Ectodermal cell (in vitro differentiated cells): Measurements from ENCODE around the gene DAP.

Experiments
- H3K27ac ChIP-seq: 2 replicates; pipeline ENCODE4 v1.7.0; 2013; ENCODE audit warnings: mild to moderate bottlenecking, low read depth, low read length; ENCODE audit not compliant: insufficient read depth, poor library complexity, severe bottlenecking
- H3K27me3 ChIP-seq: 2 replicates; pipeline ENCODE4 v1.7.0; 2013; ENCODE audit warnings: mild to moderate bottlenecking, low read length; ENCODE audit not compliant: insufficient read depth, control insufficient read depth, poor library complexity, severe bottlenecking
- H3K36me3 ChIP-seq: one replicate; pipeline ENCODE4 v1.7.0; 2013; ENCODE audit warnings: low read length; ENCODE audit not compliant: control insufficient read depth, insufficient read depth
- H3K4me1 ChIP-seq: one replicate; pipeline ENCODE4 v1.7.0; 2013; ENCODE audit warnings: low read length; ENCODE audit not compliant: control insufficient read depth, insufficient read depth
- H3K4me3 ChIP-seq: 2 replicates; pipeline ENCODE4 v1.7.0; 2013; ENCODE audit warnings: low read depth, low read length, control low read depth; ENCODE audit not compliant: insufficient read depth
- H3K9me3 ChIP-seq: 2 replicates; pipeline ENCODE4 v1.7.0; 2013; ENCODE audit warnings: mild to moderate bottlenecking, low read length, moderate library complexity; ENCODE audit not compliant: control insufficient read depth
- WGBS, 2 experiments: methylation state at CpG; one replicate each; pipeline ENCODE4 v1.1.7; 2013; ENCODE audit warnings: missing lambda C conversion rate in 2 of 2; 5-methylcytosine and 5-hydroxymethylcytosine counted together

DAP gene

DNA sequence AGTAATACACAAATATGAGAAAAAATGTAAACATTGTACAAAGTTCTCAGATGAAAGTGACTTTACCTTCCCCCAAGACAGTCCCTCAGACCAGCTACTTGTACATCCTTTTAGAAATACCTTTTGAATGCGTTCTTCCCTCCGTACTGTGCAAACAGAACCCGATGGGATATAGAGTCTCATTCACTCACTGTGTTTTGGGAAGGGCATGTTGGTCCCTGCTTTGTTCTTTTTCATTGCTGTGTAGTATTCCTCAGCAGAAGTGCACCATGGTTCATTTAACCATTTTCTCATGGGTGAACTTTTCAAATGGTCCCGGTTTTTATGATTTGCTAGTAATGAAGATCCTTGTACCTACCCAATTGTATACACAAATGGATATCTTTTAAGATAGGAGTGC lies 102.8 kb downstream of the DAP start:
- no peaks in the 10 kb centered on the region for H3K9me3 ChIP-seq
- H3K4me1 ChIP-seq: peaks cover 11% of the 10 kb centered on the region
- H3K36me3 ChIP-seq: no peaks in the 10 kb centered on the region
- 83 to 95% methylated on average over 3 to 4 of the region's 4 CpGs for WGBS, 2 experiments
- H3K4me3 ChIP-seq: no peak overlapping the region
- H3K27me3 ChIP-seq: no peaks in the 10 kb centered on the region
- no peak overlapping the region for H3K27ac ChIP-seq

- Histone ChIP-seq H3K27me3 (no peaks in the 10 kb centered on the region), H3K4me3 (no peak overlapping the region), H3K9me3 (no peaks in the 10 kb centered on the region), H3K4me1 (peaks cover 9% of the 10 kb centered on the region), H3K36me3 (no peaks in the 10 kb centered on the region), H3K27ac (no peak overlapping the region)
- 70 to 75% methylated on average over 18 of the region's 18 CpGs for WGBS, 2 experiments
Measured at GRCh38 chr5:10655972-10656830, 104.8 kb downstream of the DAP start.

- Histone ChIP-seq H3K4me3 (no peak overlapping the region), H3K4me1 (peaks cover 9% of the 10 kb centered on the region), H3K27ac (no peak overlapping the region), H3K9me3 (no peaks in the 10 kb centered on the region), H3K36me3 (no peaks in the 10 kb centered on the region), H3K27me3 (no peaks in the 10 kb centered on the region)
- WGBS, 2 experiments: 84% methylated on average over 29 of the region's 29 CpGs
Measured at GRCh38 chr5:10655161-10655971, 105.7 kb downstream of the DAP start.

GRCh38 chr5:10654566-10654965 lies 106.5 kb downstream of the DAP start:
- no peaks in the 10 kb centered on the region for H3K27me3 ChIP-seq
- H3K27ac ChIP-seq: no peak overlapping the region
- no peaks in the 10 kb centered on the region for H3K9me3 ChIP-seq
- H3K4me1 ChIP-seq: peaks cover 9% of the 10 kb centered on the region
- 94% methylated on average over 13 of the region's 13 CpGs for WGBS, 2 experiments
- no peak overlapping the region for H3K4me3 ChIP-seq
- no peaks in the 10 kb centered on the region for H3K36me3 ChIP-seq

DNA sequence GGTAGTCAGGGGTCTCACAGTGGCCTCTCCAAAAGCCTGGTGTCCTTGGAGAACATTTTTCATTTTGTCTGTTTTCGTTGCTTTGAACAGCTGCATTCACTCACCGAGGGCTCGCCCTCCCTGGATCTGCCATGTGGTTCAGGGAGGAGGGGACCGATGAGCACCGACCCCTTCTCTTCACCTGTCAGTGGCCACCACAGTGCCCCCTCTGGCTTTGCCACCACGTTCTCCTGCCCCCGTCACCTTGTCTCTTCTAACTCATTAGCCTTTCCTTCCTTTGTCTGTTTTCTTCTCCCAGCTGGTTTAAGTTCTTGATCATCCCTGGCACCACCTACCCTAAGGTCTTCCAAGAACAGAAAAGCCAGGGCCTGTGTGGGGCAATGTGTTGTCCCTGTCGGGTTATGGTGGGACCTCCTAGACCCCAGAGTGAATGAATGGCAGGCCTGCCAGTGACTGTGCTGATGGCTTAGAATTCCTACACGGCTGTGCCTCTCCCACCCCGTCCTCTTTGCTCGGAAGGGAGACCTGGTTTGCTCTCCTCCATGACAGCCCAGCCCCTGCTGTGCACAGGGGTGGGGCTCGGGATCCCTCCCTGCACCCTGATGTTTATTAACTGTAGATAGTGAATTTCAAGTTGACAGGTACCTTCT lies 107.2 kb downstream of the DAP start:
- H3K27me3 ChIP-seq: no peaks in the 10 kb centered on the region
- no peaks in the 10 kb centered on the region for H3K9me3 ChIP-seq
- no peak overlapping the region for H3K4me3 ChIP-seq
- no peaks in the 10 kb centered on the region for H3K36me3 ChIP-seq
- 87 to 90% methylated on average over 12 of the region's 12 CpGs for WGBS, 2 experiments
- no peak overlapping the region for H3K27ac ChIP-seq
- peaks cover 9% of the 10 kb centered on the region for H3K4me1 ChIP-seq

- 80 to 89% methylated on average over 4 of the region's 4 CpGs for WGBS, 2 experiments
Measured at GRCh38 chr5:10653043-10653442, 108.0 kb downstream of the DAP start.

GRCh38 chr5:10652606-10653005 lies 108.4 kb downstream of the DAP start:
- Histone ChIP-seq H3K27me3 (no peaks in the 10 kb centered on the region), H3K9me3 (no peaks in the 10 kb centered on the region), H3K4me1 (peaks cover 9% of the 10 kb centered on the region), H3K27ac (no peak overlapping the region), H3K36me3 (no peaks in the 10 kb centered on the region), H3K4me3 (no peak overlapping the region)
- WGBS, 2 experiments: 91 to 93% methylated on average over 8 of the region's 8 CpGs

More at GRCh38 chr5:10653043-10653442, 108.0 kb downstream of the DAP start:
- Histone ChIP-seq H3K36me3 (no peaks in the 10 kb centered on the region), H3K9me3 (no peaks in the 10 kb centered on the region), H3K4me1 (peaks cover 9% of the 10 kb centered on the region), H3K27ac (no peak overlapping the region), H3K27me3 (no peaks in the 10 kb centered on the region), H3K4me3 (no peak overlapping the region)

DNA sequence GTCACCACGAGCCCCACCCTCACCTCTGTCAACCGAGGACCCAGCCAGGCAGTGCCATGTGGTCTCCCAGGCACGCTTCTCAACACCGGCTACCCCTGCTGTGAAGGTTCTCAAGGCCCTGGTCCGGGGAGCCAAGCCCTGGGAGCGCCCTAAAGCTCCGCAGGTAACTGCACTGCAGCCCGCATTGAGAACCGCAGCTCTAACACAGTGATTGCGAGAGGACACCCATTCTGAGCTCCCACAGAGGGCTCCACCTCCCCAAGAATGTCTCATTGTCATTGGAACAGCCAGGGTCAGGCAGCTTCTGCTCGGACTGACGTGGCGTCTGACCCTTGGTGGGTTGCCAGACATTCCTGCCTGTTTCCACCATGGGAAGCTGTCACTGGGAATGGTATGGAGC lies 108.9 kb downstream of the DAP start:
- no peaks in the 10 kb centered on the region for H3K9me3 ChIP-seq
- no peak overlapping the region for H3K27ac ChIP-seq
- 88 to 91% methylated on average over 13 of the region's 13 CpGs for WGBS, 2 experiments
- H3K4me3 ChIP-seq: no peak overlapping the region
- H3K4me1 ChIP-seq: peaks cover 9% of the 10 kb centered on the region
- no peaks in the 10 kb centered on the region for H3K36me3 ChIP-seq
- H3K27me3 ChIP-seq: no peaks in the 10 kb centered on the region

GRCh38 chr5:10649666-10650380 lies 111.2 kb downstream of the DAP start:
- Histone ChIP-seq H3K36me3 (no peaks in the 10 kb centered on the region), H3K4me3 (no peak overlapping the region), H3K27ac (no peak overlapping the region), H3K4me1 (no peaks in the 10 kb centered on the region), H3K27me3 (no peaks in the 10 kb centered on the region), H3K9me3 (no peaks in the 10 kb centered on the region)
- WGBS, 2 experiments: 95 to 96% methylated on average over 68 of the region's 68 CpGs
